ENCODE results near the gene OR10G3.

GRCh38 chr14:21557084-21557901, 22.6 kb downstream of the OR10G3 start:
- TF ChIP-seq, protein P1, sequence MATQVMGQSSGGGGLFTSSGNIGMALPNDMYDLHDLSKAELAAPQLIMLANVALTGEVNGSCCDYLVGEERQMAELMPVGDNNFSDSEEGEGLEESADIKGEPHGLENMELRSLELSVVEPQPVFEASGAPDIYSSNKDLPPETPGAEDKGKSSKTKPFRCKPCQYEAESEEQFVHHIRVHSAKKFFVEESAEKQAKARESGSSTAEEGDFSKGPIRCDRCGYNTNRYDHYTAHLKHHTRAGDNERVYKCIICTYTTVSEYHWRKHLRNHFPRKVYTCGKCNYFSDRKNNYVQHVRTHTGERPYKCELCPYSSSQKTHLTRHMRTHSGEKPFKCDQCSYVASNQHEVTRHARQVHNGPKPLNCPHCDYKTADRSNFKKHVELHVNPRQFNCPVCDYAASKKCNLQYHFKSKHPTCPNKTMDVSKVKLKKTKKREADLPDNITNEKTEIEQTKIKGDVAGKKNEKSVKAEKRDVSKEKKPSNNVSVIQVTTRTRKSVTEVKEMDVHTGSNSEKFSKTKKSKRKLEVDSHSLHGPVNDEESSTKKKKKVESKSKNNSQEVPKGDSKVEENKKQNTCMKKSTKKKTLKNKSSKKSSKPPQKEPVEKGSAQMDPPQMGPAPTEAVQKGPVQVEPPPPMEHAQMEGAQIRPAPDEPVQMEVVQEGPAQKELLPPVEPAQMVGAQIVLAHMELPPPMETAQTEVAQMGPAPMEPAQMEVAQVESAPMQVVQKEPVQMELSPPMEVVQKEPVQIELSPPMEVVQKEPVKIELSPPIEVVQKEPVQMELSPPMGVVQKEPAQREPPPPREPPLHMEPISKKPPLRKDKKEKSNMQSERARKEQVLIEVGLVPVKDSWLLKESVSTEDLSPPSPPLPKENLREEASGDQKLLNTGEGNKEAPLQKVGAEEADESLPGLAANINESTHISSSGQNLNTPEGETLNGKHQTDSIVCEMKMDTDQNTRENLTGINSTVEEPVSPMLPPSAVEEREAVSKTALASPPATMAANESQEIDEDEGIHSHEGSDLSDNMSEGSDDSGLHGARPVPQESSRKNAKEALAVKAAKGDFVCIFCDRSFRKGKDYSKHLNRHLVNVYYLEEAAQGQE (IDR thresholded peaks at IDR 0.05; ENCODE audit: insufficient read depth in 1 of 2, low read depth in 2 of 2, low read length in 1 of 2): no peak
- TF ChIP-seq TCF7L2 (IDR thresholded peaks at IDR 0.05; ENCODE audit: low read depth, low read length): no peak

All from Panc1 (cell line).